ENCODE results near the gene IRF6. TPM values are rescaled to one million over a fixed set of nuclear protein-coding genes. Genes with fewer than 3 reads are reported as not detected.

Gene IRF6
- total and polyA plus RNA-seq, 3 donors from 2014 or later, result 8.2 to 19.2 (median 8.7) TPM

GRCh38 chr1:209761011-209761635 is 44.8 kb downstream of the IRF6 start:
- no peak for DNase-seq
- H3K27me3 ChIP-seq, result no peaks in the 10 kb centered on the region
- H3K27ac ChIP-seq, result no peak overlapping the region
- H3K36me3 ChIP-seq (ENCODE audit: low read depth, missing control alignments), result no peaks in the 10 kb centered on the region
- no peaks in the 10 kb centered on the region for H3K9me3 ChIP-seq
- H3K4me1 ChIP-seq, result no peaks in the 10 kb centered on the region
- intact Hi-C loops (cut with DNase I; ENCODE audit: low total_unique reads), result no loop called here
- no peak overlapping the region for H3K4me3 ChIP-seq
- TF ChIP-seq CTCF (IDR thresholded peaks at IDR 0.05) (no peak), POLR2A (IDR thresholded peaks at IDR 0.05) (no peak)

- DNase-seq, result no peak
- Histone ChIP-seq H3K9me3 (no peaks in the 10 kb centered on the region), H3K27ac (no peak overlapping the region), H3K27me3 (no peaks in the 10 kb centered on the region), H3K4me3 (no peak overlapping the region), H3K36me3 (ENCODE audit: low read depth, missing control alignments) (no peaks in the 10 kb centered on the region), H3K4me1 (no peaks in the 10 kb centered on the region)
- WGBS, 2 donors, result 92 to 95% methylated on average over 6 to 12 of the region's 12 CpGs
- intact Hi-C loops (cut with DNase I; ENCODE audit: low total_unique reads), result no loop called here
- TF ChIP-seq CTCF (IDR thresholded peaks at IDR 0.05) (no peak), POLR2A (IDR thresholded peaks at IDR 0.05) (no peak)
Measured at GRCh38 chr1:209759829-209760359, 46.0 kb downstream of the IRF6 start.

- H3K27me3 ChIP-seq, result no peaks in the 10 kb centered on the region
- no peak overlapping the region for H3K4me3 ChIP-seq
- no peaks in the 10 kb centered on the region for H3K36me3 ChIP-seq (ENCODE audit: low read depth, missing control alignments)
- H3K9me3 ChIP-seq, result no peaks in the 10 kb centered on the region
- no peak for DNase-seq
- 57 to 61% methylated on average over 3 of the region's 3 CpGs for WGBS, 2 donors
- TF ChIP-seq CTCF (IDR thresholded peaks at IDR 0.05) (no peak), POLR2A (IDR thresholded peaks at IDR 0.05) (no peak)
- H3K4me1 ChIP-seq, result no peaks in the 10 kb centered on the region
- no peak overlapping the region for H3K27ac ChIP-seq
- intact Hi-C loops (cut with DNase I; ENCODE audit: low total_unique reads), result no loop called here
Measured at GRCh38 chr1:209758400-209758799, 47.5 kb downstream of the IRF6 start.

DNA sequence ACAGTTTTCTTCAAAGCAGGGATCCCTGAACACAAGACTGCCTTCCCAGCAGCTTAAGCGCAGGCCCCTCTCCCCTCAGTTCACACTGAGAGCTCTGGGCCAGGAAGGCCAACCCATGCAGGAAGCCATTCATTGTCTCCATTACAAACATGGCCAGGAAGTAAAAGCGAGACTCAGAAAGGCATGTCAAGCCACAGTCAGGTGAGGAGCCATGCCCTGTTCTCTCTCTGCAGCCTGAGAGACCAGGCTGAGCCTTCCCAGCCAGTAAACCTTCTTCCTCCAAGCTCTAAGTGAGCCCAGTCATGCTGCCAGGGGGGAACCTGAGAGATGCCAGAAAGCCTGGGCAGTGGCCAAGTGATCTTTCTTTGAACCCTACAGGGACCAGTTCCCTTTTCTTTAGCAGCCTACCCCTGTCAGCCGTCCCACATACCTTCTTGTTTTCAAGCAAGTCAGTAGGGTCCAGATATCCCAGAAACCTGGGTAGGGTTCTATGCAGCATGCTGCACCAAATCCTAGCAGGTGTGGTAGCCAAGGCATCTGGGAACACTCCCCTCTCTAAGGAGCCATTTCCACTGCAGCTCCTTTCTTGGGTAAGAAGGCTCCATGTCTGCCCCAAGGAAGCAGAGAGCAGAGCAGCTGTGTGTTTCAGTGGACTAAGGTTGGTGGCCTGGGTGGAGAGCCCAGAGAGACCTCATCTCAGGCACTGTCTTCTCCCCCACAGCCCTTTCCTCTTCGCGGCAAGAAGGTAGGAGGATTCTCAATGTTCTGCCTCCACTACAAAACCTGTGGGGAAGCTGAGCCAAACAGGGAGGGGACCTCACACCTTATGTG is 49.1 kb downstream of the IRF6 start:
- no peak overlapping the region for H3K27ac ChIP-seq
- H3K4me3 ChIP-seq, result no peak overlapping the region
- WGBS, 2 donors, result 83 to 85% methylated on average over 4 to 5 of the region's 5 CpGs
- no peaks in the 10 kb centered on the region for H3K27me3 ChIP-seq
- H3K36me3 ChIP-seq (ENCODE audit: low read depth, missing control alignments), result no peaks in the 10 kb centered on the region
- no peak for DNase-seq
- intact Hi-C loops (cut with DNase I; ENCODE audit: low total_unique reads), result no loop called here
- H3K9me3 ChIP-seq, result no peaks in the 10 kb centered on the region
- no peaks in the 10 kb centered on the region for H3K4me1 ChIP-seq
- TF ChIP-seq POLR2A (IDR thresholded peaks at IDR 0.05), result no peak
- no peak for TF ChIP-seq CTCF (IDR thresholded peaks at IDR 0.05)
